HepG2 (cell line): ENCODE results near the gene TBC1D19. TPM values are rescaled to one million over a fixed set of nuclear protein-coding genes. Genes with fewer than 3 reads are reported as not detected.
A peak's percentile ranks its signal among the peaks of the same experiment; 100 is the strongest.

Experiments used
- FOSL2 ChIP-seq: sonication (generic); formaldehyde crosslinking; IDR thresholded peaks from 2 replicates; pipeline ENCODE4 v1.4.0; 2020; ENCODE audit warnings: missing genetic modification reagents
- GABPA ChIP-seq, 2 experiments: IDR thresholded peaks; 2 replicates each; pipeline ENCODE4 v1.6.1; 2011 to 2016; ENCODE audit warnings: low read depth in 2 of 2, low read length in 1 of 2, missing biosample characterization in 1 of 2, missing genetic modification characterization in 1 of 2
- HNF1B ChIP-seq: sonication (generic); formaldehyde crosslinking; IDR thresholded peaks from 2 replicates; pipeline ENCODE4 v1.5.1; 2020; ENCODE audit warnings: mild to moderate bottlenecking, moderate library complexity, missing genetic modification reagents
- KLF9 ChIP-seq: IDR thresholded peaks from 2 replicates; pipeline ENCODE4 v1.6.1; 2016; ENCODE audit warnings: low read depth
- NCOA1 ChIP-seq: sonication (generic); formaldehyde crosslinking; IDR thresholded peaks from 2 replicates; pipeline ENCODE4 v1.9.0; 2021; ENCODE audit warnings: missing genetic modification reagents
- POLR2A ChIP-seq, 2 experiments: IDR thresholded peaks; 2 replicates each; pipeline ENCODE4 v1.6.1; 2011; ENCODE audit warnings: low read depth in 2 of 2, low read length in 2 of 2, mild to moderate bottlenecking in 1 of 2, moderate library complexity in 1 of 2; ENCODE audit not compliant: insufficient read depth in 1 of 2
- POLR2AphosphoS2 ChIP-seq: IDR thresholded peaks from 2 replicates; pipeline ENCODE4 v1.6.1; 2011; ENCODE audit warnings: low read depth, low read length, improper control_type of control experiment
- SNAI1 ChIP-seq: sonication (generic); formaldehyde crosslinking; IDR thresholded peaks from 2 replicates; pipeline ENCODE4 v1.5.0; 2020; ENCODE audit warnings: mild to moderate bottlenecking, missing genetic modification reagents, borderline replicate concordance
- TBX3 ChIP-seq: fragments of 450-650 bp; IDR thresholded peaks from 2 replicates; pipeline ENCODE4 v1.6.1; 2017; ENCODE audit warnings: antibody characterized with exemption, mild to moderate bottlenecking, inconsistent platforms, borderline replicate concordance
- ZBTB40 ChIP-seq, 2 experiments: fragments of 450-650 bp in 1 of 2; sonication (generic) in 1 of 2; formaldehyde crosslinking in 1 of 2; IDR thresholded peaks; 2 replicates each; pipeline versions ENCODE4 v1.6.1 to v1.8.0; 2016 to 2022; ENCODE audit warnings: antibody characterized with exemption in 1 of 2, mild to moderate bottlenecking in 1 of 2, missing genetic modification reagents in 1 of 2
- ZFP36L1 ChIP-seq: sonication (generic); formaldehyde crosslinking; IDR thresholded peaks from 2 replicates; pipeline ENCODE4 v1.8.0; 2022; ENCODE audit warnings: mild to moderate bottlenecking, missing genetic modification reagents, moderate library complexity
- ZNF256 ChIP-seq: sonication (generic); formaldehyde crosslinking; conservative IDR thresholded peaks from 2 replicates; pipeline ENCODE4 v1.4.0; 2020; ENCODE audit warnings: missing genetic modification reagents
- polyA plus RNA-seq, 8 experiments: library from polyadenylated mRNA; depleted of rRNA in 3 of 8; stranded (reverse) in 7 of 8; unstranded in 1 of 8; fragments of >200 nt; fragmentation: Illumina TruSeq in 4 of 8; extraction: Trizol in 4 of 8; gene quantifications; 2 replicates each; pipeline versions ENCODE4 v1.2.1 to v1.2.3, GENCODE V29; 2011 to 2016; ENCODE audit warnings: low read depth in 4 of 8, missing spikeins in 1 of 8, mixed read lengths in 1 of 8; ENCODE audit not compliant: insufficient read depth in 1 of 8
- total RNA-seq, 5 experiments: library from RNA; depleted of rRNA; stranded (reverse); fragments of >200 nt; fragmentation: Illumina TruSeq; extraction: Trizol; gene quantifications; 2 replicates each; pipeline ENCODE4 v1.2.3, GENCODE V29; 2016; ENCODE audit warnings: low read depth in 1 of 5

TBC1D19 gene
- total and polyA plus RNA-seq, 2 of the 13 experiments (the other 11 are each of a cell fraction or from before 2014, with no cell fraction given): 1.6 to 3.5 TPM

GRCh38 chr4:26787461-26788340 is 203.8 kb downstream of the TBC1D19 start (continued):
- TF ChIP-seq ZBTB40 (IDR thresholded peaks at IDR 0.05) (no peak), ZBTB40 (CRISPR knock-in tag; IDR thresholded peaks at IDR 0.05) (no peak), KLF9 (CRISPR knock-in tag) (no peak), GABPA (IDR thresholded peaks at IDR 0.05; ENCODE audit: low read depth, low read length) (no peak), GABPA (CRISPR knock-in tag; IDR thresholded peaks at IDR 0.05; ENCODE audit: low read depth) (no peak), FOSL2 (CRISPR knock-in tag) (peak; percentile 58), SNAI1 (CRISPR knock-in tag) (no peak), POLR2A (IDR thresholded peaks at IDR 0.05; ENCODE audit: insufficient read depth in 1 of 2, low read depth in 2 of 2, low read length in 2 of 2) (no peak), HNF1B (CRISPR knock-in tag) (no peak), ZFP36L1 (no peak), NCOA1 (CRISPR knock-in tag) (no peak), TBX3 (no peak), ZNF256 (CRISPR knock-in tag) (no peak), POLR2AphosphoS2 (no peak)
